ENCODE data around the gene TNNT3.
A peak's percentile ranks its signal among the peaks of the same experiment; 100 is the strongest.

The TNNT3 gene

GRCh38 chr11:1923201-1923956 lies 3.9 kb downstream of the TNNT3 start:
- no peak for DNase-seq (ENCODE audit: low spot score)

DNA sequence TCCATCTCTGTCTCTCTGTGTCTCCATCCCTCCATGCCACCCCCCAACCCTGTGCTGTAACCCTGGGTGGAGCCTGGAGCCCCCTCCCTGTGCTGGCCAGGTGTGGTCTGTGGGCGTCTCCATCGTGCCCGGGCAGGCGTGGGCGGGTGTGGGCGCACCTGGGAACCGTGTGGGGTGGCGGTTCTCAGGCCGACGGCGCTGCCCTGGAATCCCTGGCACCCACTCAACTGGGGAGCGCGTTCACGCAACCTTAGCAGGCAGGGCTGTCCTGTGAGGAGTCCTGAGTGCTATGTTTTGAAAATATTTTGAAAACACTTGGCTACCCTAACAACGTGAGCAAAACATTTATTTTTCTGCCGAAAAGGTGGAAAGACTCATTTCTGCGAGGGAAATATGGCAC lies 4.7 kb downstream of the TNNT3 start:
- DNase-seq (ENCODE audit: low spot score), result no peak

- no peak for DNase-seq (ENCODE audit: low spot score)
Observed at GRCh38 chr11:1924646-1925372, 5.3 kb downstream of the TNNT3 start.

- no peak for DNase-seq (ENCODE audit: low spot score)
Observed at GRCh38 chr11:1925373-1926155, 6.1 kb downstream of the TNNT3 start.

DNA sequence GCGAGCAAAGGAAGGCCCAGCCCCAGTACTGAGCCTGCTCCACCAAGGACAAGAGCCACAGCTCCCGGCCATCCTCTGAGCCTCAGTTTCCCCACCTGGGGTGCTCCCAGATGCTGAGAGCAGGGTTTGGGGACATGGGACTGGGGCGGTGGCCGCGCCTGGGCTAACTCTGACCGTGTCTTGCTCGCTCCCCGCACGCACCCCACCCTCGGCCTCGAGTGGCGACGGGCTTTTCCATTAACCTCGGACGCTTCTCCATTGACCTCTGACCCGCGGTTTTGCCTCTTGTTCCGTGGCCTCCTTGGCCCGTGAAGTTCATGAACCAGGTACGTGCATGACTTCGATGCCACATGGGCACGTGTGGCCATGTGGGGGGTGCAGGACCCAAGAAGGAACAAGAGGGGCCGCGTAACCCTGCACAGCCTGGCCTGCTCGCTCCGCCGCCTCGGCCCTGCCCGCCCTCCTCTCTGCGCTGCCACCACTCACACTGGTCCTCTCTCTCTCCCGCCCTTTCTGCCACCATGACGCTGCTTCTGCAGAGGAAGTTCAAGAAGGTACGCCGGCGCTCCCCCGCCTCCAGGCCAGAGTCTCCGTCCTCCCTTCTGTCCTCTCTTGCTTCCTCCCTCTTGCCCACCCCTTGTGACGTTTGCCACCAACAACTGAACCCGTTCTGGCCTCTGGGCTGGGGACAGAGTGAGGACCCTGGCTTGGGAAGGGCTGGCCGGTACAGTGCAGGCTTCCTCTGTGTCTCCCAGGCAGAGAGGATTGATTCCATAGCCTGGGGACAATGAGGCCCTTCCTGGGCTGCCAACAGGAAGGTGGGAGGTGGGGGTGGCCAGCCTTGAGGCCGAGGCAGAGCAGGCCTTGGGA lies 6.9 kb downstream of the TNNT3 start:
- DNase-seq (ENCODE audit: low spot score), result no peak

- no peak for DNase-seq (ENCODE audit: low spot score)
Observed at GRCh38 chr11:1927026-1927847, 7.7 kb downstream of the TNNT3 start.

- DNase-seq (ENCODE audit: low spot score), result no peak
Observed at GRCh38 chr11:1927848-1928469, 8.5 kb downstream of the TNNT3 start.

DNA sequence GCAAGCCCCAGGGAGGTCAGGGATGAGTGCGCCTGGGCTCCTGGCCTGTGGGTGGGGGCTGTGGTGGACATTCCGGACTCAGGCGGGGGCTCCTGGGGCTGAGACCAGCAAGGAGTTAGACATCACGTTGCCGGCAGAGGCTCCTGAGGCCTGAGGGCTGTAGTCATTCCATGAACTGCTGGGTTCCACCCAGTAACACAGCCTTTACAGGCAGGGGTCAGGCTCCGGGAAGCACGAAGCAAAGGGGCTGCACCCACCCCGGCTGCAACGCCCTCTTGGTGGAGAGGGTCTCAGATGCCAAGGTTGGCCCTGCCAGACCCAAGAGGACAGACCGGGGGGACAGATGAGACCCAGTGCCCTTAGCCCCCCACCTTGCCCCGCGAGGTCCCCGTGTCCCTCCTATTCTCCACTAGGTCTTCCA lies 9.0 kb downstream of the TNNT3 start:
- no peak for DNase-seq (ENCODE audit: low spot score)

DNA sequence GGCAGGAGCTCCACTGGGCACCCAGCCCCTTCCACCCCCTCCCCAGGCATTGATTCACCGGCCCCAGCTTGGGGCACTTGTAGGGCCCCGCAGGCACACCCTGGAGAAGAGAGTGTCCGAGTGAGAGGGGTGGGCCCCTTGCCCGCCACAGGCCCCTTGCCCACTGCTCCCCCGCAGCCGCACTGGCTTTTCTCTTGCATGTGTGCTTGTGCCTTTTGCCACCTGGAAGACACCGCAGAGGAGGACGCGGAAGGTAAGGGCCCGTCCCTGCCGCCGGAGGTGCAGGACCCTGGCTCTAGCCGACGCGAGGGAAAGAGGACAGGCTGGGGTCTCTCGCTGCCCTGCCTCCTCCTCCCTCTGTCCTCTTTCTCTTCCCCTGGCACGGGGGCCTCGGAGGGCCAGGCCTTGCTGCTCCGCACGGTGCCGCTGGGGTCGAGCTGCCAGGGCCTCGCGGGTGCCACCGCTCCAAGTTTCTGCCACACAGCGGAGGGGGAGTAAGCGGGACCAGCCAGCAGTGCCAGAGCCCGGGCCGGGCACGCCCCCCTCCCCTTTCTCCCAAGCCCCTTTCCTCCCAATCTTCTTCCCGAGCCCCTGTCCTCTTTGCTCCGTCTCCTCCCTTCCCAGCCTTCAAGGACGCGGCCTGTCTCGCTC lies 9.5 kb downstream of the TNNT3 start:
- no peak for DNase-seq (ENCODE audit: low spot score)

GRCh38 chr11:1929621-1930461 lies 10.3 kb downstream of the TNNT3 start:
- DNase-seq (ENCODE audit: low spot score), result no peak

DNA sequence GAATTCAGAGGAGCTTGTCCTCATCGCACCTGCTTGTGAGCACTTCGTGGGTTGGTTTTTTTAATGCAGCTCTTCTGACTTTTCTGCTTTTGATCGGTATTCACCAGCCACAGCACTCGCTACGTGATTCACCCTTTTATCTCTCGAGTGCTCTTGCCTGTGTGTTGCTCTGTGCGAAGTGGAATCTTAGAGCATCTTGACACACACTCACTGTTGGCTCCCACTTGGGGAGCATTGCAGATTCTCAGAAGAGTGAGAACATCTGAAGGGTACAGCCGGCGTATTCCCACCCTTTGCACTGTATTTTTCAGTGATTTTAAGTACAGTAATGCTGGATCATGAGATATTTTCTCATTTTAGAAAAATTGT lies 10.9 kb downstream of the TNNT3 start:
- peak; percentile 13 for DNase-seq (ENCODE audit: low spot score)

- no peak for DNase-seq (ENCODE audit: low spot score)
Observed at GRCh38 chr11:1931341-1932104, 12.0 kb downstream of the TNNT3 start.

DNA sequence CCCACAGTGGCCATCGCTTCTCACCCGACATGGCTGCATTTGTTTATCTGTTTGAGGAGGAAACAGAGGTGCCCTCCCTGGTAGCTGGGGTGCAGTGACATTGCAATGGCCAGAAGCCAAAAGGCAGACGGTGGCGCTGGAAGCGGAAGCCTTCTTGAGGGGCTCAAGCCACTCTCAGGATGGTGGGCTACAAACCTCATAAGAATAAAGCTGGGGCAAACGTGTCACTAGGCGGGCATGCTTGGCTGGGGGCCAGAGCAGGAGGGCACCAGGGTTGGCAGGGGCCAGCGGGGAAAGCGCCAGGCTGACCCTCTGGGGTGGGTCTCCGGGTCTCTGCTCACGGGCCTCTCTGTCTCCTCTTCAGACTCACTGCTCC lies 12.6 kb downstream of the TNNT3 start:
- DNase-seq (ENCODE audit: low spot score), result no peak

DNA sequence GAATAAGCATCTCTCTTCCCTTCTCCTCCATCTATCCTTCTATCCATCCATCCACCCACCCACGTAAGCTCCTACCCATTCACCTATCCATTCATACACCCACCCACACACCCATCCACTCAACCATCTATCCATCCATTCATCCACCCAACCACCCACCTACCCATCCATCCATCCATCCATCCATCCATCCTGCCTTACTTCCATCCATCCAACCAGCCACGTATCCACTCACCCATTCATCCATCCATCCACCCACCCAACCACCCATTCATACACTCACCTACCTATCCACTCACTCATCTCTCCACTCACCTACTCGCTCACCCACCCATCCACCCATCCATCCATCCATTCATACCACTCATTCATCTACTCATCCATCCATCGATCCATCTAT lies 13.2 kb downstream of the TNNT3 start:
- DNase-seq (ENCODE audit: low spot score), result no peak

DNA sequence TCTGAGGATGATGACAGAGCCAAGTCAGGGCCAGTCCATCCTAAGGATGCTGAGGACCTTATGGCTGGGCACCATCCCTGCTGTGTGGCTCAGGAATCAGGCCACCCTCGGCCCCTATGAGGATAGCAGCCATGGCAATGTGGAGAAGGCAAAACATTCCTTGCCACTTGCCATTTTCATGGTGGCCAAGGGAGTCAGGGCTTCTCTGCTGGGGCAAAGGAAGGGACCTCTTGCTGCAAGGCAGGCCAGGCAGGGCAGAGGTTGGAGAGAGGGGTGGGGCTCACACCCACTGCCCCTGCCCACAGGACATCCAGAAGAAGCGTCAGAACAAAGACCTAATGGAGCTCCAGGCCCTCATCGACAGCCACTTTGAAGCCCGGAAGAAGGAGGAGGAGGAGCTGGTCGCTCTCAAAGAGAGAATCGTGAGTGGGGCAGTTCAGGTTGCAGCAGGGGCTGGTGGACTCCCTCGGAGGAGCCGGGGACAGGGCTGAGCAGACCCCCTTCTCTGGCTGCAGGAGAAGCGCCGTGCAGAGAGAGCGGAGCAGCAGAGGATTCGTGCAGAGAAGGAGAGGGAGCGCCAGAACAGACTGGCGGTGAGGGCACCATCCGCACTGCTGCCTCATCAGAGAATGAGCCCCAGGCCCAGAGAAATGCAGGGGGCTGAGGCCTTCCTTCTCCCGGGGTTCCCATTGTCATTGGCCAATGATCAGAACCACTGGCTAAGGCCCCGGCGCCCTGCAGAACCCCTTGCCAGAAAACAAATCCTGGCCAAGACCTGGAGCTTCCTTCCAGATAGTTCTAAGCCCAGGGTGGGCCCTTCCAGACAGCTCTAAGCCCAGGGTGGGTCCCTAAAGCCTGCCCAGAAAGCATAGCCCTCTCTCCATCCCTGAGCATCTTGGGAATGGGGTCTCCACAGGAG lies 14.2 kb downstream of the TNNT3 start:
- DNase-seq (ENCODE audit: low spot score), result no peak

DNA sequence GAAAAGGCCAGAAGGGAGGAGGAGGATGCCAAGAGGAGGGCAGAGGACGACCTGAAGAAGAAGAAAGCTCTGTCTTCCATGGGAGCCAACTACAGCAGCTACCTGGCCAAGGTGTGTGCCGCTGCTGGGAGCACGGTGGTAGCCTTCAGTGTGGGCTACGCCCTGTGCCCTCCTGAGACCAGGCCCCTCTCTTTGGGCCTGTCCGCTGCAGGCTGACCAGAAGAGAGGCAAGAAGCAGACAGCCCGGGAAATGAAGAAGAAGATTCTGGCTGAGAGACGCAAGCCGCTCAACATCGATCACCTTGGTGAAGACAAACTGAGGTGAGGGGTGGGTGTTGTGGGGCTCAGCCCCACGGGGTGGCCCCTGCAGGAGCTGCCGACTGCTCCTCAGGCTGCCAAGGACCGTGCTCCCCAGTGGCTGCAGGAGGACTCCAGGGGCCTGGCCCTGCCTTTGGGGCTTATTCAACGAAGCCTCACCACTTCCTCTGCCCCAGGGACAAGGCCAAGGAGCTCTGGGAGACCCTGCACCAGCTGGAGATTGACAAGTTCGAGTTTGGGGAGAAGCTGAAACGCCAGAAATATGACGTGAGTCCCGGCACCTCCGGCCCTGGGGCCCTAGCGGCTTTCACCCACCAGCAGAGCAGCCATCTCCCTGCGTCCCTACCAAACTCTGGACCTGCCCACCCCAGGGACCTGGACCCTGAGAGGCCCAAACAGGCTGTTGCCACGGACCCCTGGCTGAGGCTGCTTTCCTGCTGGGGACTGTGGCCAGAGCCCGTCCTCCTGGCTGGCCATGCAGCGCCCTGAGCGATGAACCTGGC lies 15.0 kb downstream of the TNNT3 start:
- no peak for DNase-seq (ENCODE audit: low spot score)
